ENCODE results near the gene MRPL45.

The MRPL45 gene

GRCh38 chr17:38345743-38346142, 48.8 kb downstream of the MRPL45 start:
- DNase-seq (ENCODE audit: low read depth in 2 of 2) = no peak

DNA sequence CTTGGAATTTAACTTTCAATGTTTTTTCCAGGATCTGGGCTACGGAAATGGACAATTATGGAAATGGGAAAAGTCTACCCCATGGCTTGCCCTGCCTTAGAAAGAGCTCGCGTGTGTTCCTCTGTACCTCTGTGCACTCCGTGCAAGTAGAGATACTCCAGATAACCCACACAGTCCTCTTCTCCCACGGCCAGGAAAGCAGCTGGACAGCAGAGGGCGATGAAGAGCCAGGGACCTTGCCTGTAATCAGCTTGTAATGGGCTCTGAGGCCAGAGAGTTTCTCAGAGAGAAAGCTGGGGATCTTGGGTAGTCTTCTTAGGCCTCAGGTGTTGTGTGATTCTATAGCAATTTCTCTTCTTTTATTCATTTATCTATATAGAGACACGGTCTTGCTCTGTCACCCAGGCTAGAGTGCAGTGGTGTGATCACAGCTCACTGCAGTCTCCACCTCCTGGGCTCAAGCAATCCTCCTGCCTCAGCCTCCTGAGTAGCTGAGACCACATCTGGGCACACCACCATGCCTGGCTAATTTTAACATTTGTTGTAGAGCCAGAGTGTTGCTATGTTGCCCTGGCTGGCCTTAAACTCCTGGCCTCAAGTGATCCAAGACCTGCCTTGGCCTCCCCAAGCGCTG, 52.2 kb downstream of the MRPL45 start:
- peak; percentile 55 to 78 for DNase-seq (ENCODE audit: low read depth in 2 of 2)

DNA sequence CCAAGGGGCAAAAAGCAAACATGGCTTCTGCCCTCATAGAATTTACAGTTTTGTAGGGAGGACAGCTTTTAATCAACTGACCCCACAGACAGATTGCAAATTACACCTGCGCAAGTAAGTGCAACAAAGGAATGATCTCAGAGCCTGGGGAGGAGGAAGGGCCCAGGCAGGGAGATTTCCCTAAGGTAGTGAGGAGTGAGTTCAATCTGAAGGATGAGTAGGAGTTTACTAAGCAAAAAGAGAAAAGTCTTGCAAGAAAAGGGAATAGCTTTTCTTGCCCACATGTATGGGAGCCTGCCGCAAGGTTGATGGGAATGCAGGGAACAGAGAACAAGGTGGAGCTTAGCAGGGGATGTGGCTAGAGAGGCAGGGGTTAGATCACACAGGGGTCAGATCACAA, 53.1 kb downstream of the MRPL45 start:
- DNase-seq (ENCODE audit: low read depth in 2 of 2) = no peak

- peak; percentile 85 to 87 for DNase-seq (ENCODE audit: low read depth in 2 of 2)
Observed at GRCh38 chr17:38351412-38352222, 54.6 kb downstream of the MRPL45 start, which contains the start of gene SOCS7. Gene SOCS7 (plus strand): TSS chr17:38351844. CDS start chr17:38352053, 209 bp downstream.

DNA sequence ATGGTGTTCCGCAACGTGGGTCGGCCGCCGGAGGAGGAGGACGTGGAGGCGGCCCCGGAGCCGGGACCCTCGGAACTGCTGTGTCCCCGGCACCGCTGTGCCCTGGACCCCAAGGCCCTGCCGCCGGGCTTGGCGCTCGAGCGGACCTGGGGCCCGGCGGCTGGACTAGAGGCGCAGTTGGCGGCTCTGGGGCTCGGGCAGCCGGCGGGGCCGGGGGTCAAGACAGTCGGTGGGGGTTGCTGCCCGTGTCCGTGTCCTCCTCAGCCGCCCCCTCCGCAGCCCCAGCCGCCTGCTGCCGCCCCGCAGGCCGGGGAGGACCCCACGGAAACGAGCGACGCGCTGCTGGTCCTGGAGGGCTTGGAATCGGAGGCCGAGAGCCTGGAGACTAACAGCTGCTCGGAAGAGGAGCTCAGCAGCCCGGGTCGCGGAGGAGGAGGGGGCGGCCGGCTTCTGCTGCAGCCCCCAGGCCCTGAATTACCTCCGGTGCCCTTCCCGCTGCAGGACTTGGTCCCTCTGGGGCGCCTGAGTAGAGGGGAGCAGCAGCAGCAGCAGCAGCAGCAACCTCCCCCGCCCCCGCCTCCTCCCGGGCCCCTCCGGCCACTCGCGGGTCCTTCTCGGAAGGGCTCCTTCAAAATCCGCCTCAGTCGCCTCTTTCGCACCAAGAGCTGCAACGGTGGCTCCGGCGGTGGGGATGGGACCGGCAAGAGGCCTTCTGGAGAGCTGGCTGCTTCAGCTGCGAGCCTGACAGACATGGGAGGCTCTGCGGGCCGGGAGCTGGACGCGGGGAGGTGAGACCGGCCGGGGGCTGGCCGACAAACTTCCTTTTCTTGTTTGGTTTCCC, 55.5 kb downstream of the MRPL45 start:
- DNase-seq (ENCODE audit: low read depth in 2 of 2) = no peak

DNA sequence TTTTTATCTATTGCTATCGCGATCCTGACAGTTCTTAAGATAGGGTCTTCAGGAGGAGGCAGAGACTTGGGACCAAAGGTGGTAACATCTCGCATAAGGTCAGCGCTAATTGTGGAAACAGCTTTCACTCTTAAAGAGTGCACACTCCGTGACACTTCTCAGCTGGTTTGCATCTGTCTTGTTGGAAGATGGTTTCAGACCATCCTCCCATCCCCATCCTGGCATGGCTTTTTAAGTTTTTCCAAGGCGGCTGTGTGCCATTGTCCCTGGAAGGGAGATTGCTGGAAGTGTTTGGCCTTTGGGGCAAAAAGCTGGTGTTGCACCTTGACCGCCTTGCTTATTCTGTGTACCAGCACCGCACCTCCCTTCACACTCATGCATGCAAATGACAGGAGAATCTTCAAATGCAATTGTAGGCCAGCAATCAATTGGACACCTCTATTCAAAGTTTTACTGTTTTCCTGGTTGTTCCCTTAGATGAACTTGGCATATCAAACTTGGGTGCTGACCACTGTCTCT, 56.2 kb downstream of the MRPL45 start:
- DNase-seq (ENCODE audit: low read depth in 2 of 2) = no peak

DNA sequence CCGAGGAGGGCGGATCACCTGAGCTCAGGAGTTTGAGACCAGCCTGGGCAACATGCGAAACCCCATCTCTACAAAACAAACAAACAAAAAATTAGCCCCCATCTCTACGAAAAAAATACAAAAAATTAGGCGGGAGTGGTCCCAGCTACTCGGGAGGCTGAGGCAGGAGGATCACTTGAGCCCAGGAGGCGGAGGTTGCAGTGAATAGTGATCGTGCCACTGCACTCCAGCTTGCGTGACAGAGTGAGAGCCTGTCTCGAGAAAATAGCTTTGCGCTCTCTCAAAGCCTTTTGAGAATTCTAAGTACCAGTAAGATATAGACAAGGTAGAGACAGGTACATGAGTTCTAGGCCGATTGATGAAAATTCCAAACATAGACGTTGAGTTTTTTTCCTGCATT, 56.7 kb downstream of the MRPL45 start:
- no peak for DNase-seq (ENCODE audit: low read depth in 2 of 2)

DNA sequence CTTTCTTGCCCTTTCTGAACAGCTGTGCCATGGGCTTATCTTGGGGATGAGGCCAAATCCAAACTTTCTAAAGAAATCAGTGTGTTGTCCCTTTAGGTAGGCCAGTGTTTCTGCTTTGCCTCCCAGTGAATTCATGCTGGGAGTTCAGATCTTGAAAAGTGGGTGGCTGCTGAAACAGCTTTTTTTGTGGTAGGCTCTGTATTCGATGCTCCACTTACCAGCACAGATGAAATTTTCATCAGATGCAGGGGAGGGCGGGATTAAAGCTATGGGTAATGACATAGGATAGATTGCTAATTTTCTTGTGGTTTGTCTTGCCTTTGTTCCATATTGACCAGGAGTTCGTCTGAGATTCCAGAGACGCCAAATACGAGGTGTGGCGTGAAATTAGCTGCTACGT, 57.5 kb downstream of the MRPL45 start:
- no peak for DNase-seq (ENCODE audit: low read depth in 2 of 2)

DNA sequence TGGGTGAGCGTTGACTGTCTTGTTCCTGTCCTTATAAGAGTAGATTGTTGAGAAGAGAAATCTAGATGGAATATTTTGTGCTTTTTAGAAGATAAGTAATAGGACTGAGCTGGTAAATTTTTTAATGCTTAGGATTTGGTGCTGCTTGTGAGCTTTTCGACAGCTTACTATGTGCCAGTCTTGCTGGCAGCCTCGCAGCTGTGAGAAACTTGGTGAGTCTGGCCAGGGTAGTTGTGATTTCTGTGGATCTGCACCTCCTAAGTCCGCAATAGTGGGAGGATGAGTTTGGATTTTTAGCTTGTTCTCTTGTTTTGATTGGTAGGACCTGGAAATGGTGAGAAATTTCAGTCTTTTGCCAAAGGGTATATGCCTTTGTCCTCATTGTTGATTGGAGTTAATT, 58.3 kb downstream of the MRPL45 start:
- DNase-seq (ENCODE audit: low read depth in 2 of 2) = no peak

DNA sequence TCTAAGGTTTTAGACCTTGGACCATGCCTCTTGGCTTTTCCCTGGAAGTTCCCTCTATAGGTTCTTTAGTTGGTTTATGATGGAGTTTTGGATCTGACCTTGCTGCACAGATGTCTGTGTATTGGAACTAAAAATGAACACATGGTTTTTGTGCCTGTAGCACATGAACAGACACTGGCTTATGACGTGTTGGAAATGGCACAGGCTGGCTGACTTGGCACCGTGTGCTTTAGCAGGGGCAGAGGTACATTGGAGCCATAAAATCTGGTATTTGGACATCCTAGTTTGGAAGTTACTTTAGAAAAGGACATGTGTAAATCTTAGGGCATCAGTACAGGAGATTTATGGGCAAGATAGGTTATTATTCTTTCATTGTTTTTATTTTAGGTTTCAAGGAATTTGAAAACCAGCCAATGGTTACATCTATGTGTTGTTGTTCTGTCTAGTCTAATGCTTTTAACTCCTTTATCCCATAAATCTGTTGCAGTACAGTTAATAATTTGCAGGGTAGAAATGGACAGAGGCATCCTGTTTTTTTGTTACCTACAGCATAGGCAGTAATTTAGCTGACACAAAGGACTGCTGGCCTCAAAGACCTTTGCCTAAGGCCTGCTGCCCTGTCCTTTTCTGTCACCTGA, 60.6 kb downstream of the MRPL45 start:
- no peak for DNase-seq (ENCODE audit: low read depth in 2 of 2)

GRCh38 chr17:38358586-38359513, 61.9 kb downstream of the MRPL45 start:
- no peak for DNase-seq (ENCODE audit: low read depth in 2 of 2)

GRCh38 chr17:38361694-38362465, 64.9 kb downstream of the MRPL45 start:
- no peak for DNase-seq (ENCODE audit: low read depth in 2 of 2)

- no peak for DNase-seq (ENCODE audit: low read depth in 2 of 2)
Observed at GRCh38 chr17:38363016-38363415, 66.0 kb downstream of the MRPL45 start.

DNA sequence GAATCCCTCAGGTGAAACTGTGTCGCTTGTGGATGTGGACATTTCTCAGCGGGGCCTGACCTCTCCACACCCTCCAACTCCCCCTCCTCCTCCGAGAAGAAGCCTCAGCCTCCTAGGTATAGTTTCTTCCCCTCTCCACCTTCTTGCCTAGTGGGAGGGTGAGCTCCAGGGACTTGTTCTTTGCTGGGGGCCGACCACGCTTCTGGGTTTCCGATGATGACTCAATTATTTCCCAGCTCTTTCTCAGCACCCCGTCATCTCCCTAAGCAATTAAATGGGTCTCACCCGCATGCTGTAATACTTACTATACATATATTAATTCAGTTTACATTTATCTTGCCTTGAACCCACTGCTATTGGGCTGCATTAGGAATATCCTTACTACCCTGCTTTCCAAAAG, 67.8 kb downstream of the MRPL45 start:
- no peak for DNase-seq (ENCODE audit: low read depth in 2 of 2)

- DNase-seq (ENCODE audit: low read depth in 2 of 2) = no peak
Observed at GRCh38 chr17:38369124-38369886, 72.3 kb downstream of the MRPL45 start.

Data from stimulated activated CD8-positive, alpha-beta memory T cell treated with anti-CD3 and anti-CD28 coated beads, Interleukin-7, amount 100 ng/mL, for 1 hour (primary cell).